Endothelial cell of umbilical vein (primary cell): ENCODE results near the gene SLC2A11. TPM values are rescaled to one million over a fixed set of nuclear protein-coding genes. Genes with fewer than 3 reads are reported as not detected.

Experiments
- BruUV-seq: library from RNA; stranded (reverse); fragments of 400-500 nt; replicated peaks from 2 replicates; lab custom pipeline; 2021; lab: Mats Ljungman, UMichigan
- CTCF ChIA-PET: fragments of 300-600, 350-600 bp; sonication (Branson Sonifier 250); formaldehyde crosslinking; loops from one replicate; lab custom pipeline; 2021; ENCODE audit warnings: antibody characterized with exemption, inconsistent platforms; lab: Charles Lee
- POLR2A ChIA-PET: fragments of 300-600, 350-600 bp; sonication (Branson Sonifier 250); formaldehyde crosslinking; loops from one replicate; lab custom pipeline; 2021; ENCODE audit warnings: antibody characterized with exemption, inconsistent platforms; lab: Charles Lee
- DNase-seq: peaks from one replicate; pipeline ENCODE4 v3.0.0-alpha.2; 2011; ENCODE audit warnings: low read depth, low spot score
- FAIRE-seq: peaks from 2 replicates; lab custom pipeline; 2011; peaks lifted over from hg19 to GRCh38; lab: Jason Lieb, UNC
- H2AFZ ChIP-seq: 2 replicates; pipeline ENCODE4 v1.6.0; 2012; ENCODE audit warnings: low read depth, low read length, control low read depth, inconsistent platforms
- H3K27ac ChIP-seq: 2 replicates; pipeline ENCODE4 v1.5.1; 2011; ENCODE audit warnings: low read depth, mild to moderate bottlenecking, control low read depth, low read length, moderate library complexity; ENCODE audit not compliant: insufficient read depth
- H3K27me3 ChIP-seq, 2 experiments: 2 replicates each; pipeline versions ENCODE4 v1.6.0 to v1.6.1; 2011; ENCODE audit warnings: low read length in 2 of 2, mixed read lengths in 1 of 2; ENCODE audit not compliant: control insufficient read depth in 2 of 2, insufficient read depth in 2 of 2
- H3K36me3 ChIP-seq, 2 experiments: 2 replicates in 1 of 2; 3 replicates in 1 of 2; pipeline ENCODE4 v1.5.1; 2011; ENCODE audit warnings: low read length in 2 of 2, mild to moderate bottlenecking in 1 of 2, moderate library complexity in 1 of 2; ENCODE audit not compliant: control insufficient read depth in 2 of 2, insufficient read depth in 2 of 2; ENCODE audit errors: extremely low read depth in 1 of 2
- H3K4me1 ChIP-seq: 3 replicates; pipeline ENCODE4 v1.5.1; 2011; ENCODE audit warnings: mild to moderate bottlenecking, low read length; ENCODE audit not compliant: control insufficient read depth, insufficient read depth; ENCODE audit errors: extremely low read depth
- H3K4me2 ChIP-seq: 2 replicates; pipeline ENCODE4 v1.6.1; 2011; ENCODE audit warnings: low read length, control low read depth, mixed read lengths; ENCODE audit not compliant: insufficient read depth
- H3K4me3 ChIP-seq, 3 experiments: fragments of 200-600 bp in 1 of 3; sonication (generic), shearing (Covaris generic) in 1 of 3; replicated peaks in 1 of 3; 2 replicates each; pipeline ENCODE4 v1.5.1; 2011 to 2016; ENCODE audit warnings: control low read depth in 3 of 3, low read length in 3 of 3, mild to moderate bottlenecking in 2 of 3, inconsistent platforms in 1 of 3, low read depth in 1 of 3, moderate library complexity in 1 of 3; ENCODE audit not compliant: insufficient read depth in 1 of 3
- H3K79me2 ChIP-seq: 2 replicates; pipeline ENCODE4 v1.6.0; 2012; ENCODE audit warnings: low read length, inconsistent platforms; ENCODE audit not compliant: control insufficient read depth, insufficient read depth
- H3K9ac ChIP-seq: replicated peaks from 2 replicates; pipeline ENCODE3; 2011; ENCODE audit warnings: low read length, control low read depth; ENCODE audit not compliant: insufficient read depth; ENCODE audit errors: extremely low read depth
- H3K9me1 ChIP-seq: replicated peaks from 3 replicates; pipeline ENCODE4 v1.6.0; 2011; ENCODE audit warnings: mild to moderate bottlenecking, low read length; ENCODE audit not compliant: control insufficient read depth, insufficient read depth; ENCODE audit errors: extremely low read depth
- H3K9me3 ChIP-seq: replicated peaks from 2 replicates; pipeline ENCODE4 v1.5.1; 2012; ENCODE audit warnings: low read length, inconsistent platforms; ENCODE audit not compliant: control insufficient read depth, insufficient read depth
- H4K20me1 ChIP-seq: replicated peaks from 2 replicates; pipeline ENCODE3; 2011; ENCODE audit warnings: mild to moderate bottlenecking, low read length; ENCODE audit not compliant: control insufficient read depth, insufficient read depth; ENCODE audit errors: extremely low read depth
- EZH2 ChIP-seq: IDR thresholded peaks from 2 replicates; pipeline ENCODE4 v1.6.1; 2012; ENCODE audit warnings: borderline replicate concordance, low read depth, mild to moderate bottlenecking, moderate library complexity, low read length, inconsistent platforms; ENCODE audit not compliant: severe bottlenecking
- FOS ChIP-seq: IDR thresholded peaks from 2 replicates; pipeline ENCODE4 v1.6.1; 2011; ENCODE audit warnings: mild to moderate bottlenecking, low read length, moderate library complexity, borderline replicate concordance; ENCODE audit not compliant: insufficient read depth
- GATA2 ChIP-seq: IDR thresholded peaks from 2 replicates; pipeline ENCODE4 v1.7.0; 2011; ENCODE audit warnings: low read depth, mild to moderate bottlenecking, moderate library complexity, mixed read lengths, low read length; ENCODE audit not compliant: insufficient read length, insufficient read depth
- JUN ChIP-seq: IDR thresholded peaks from 2 replicates; pipeline ENCODE4 v1.6.1; 2011; ENCODE audit warnings: borderline replicate concordance, low read depth; ENCODE audit not compliant: insufficient read length, insufficient read depth
- MYC ChIP-seq: IDR thresholded peaks from one replicate; pipeline ENCODE4 v1.6.1; 2011; ENCODE audit warnings: mild to moderate bottlenecking, low read depth, low read length
- POLR2A ChIP-seq: IDR thresholded peaks from 2 replicates; pipeline ENCODE4 v1.6.1; 2012; ENCODE audit warnings: low read depth, mild to moderate bottlenecking, control low read depth, low read length
- POLR2AphosphoS5 ChIP-seq: IDR thresholded peaks from 2 replicates; pipeline ENCODE4 v1.6.1; 2012; ENCODE audit warnings: low read depth, mild to moderate bottlenecking, control low read depth, low read length, moderate library complexity; ENCODE audit not compliant: insufficient read depth
- dilution Hi-C: fragments of 300-500 bp; cut with MboI; formaldehyde crosslinking; loops from one replicate; pipeline ENCODE4 v1.15.0; 2019; ENCODE audit warnings: low sequenced_read_pairs; ENCODE audit not compliant: extremely low pct_ligation_motif_present
- intact Hi-C: fragments of 100-400 bp; cut with micrococcal nuclease; formaldehyde crosslinking; loops from one replicate; pipeline ENCODE4 v1.10.0; 2022
- polyA plus RNA-seq, 4 experiments: library from polyadenylated mRNA; depleted of rRNA in 3 of 4; stranded (reverse) in 3 of 4; unstranded in 1 of 4; fragments of >200 nt; gene quantifications; 2 replicates each; pipeline versions ENCODE4 v1.2.1 to v1.2.3, GENCODE V29; 2011 to 2012; ENCODE audit warnings: missing spikeins in 1 of 4
- total RNA-seq: library from RNA; stranded (reverse); gene quantifications from 2 replicates; pipeline ENCODE4 v1.2.3, GENCODE V29; 2021
- TF ChIP-seq, protein P1 (sequence below): IDR thresholded peaks from 2 replicates; pipeline ENCODE4 v1.6.1; 2011; ENCODE audit not compliant: insufficient read depth, insufficient read length
- TF ChIP-seq, protein P2 (sequence below), 2 donors: IDR thresholded peaks; 1 replicate in 1 of 2; 2 replicates in 1 of 2; pipeline ENCODE4 v1.5.1; 2011; ENCODE audit warnings: low read length in 2 of 2, mild to moderate bottlenecking in 2 of 2, moderate library complexity in 2 of 2, control low read depth in 1 of 2, inconsistent platforms in 1 of 2, low read depth in 1 of 2; ENCODE audit not compliant: insufficient read depth in 1 of 2; ENCODE audit errors: extremely low read depth in 1 of 2

SLC2A11 gene
- total and polyA plus RNA-seq, 2 donors (not counting 3 experiments of a cell fraction or from before 2014, with no cell fraction given) = 4.2 to 4.6 TPM

DNA sequence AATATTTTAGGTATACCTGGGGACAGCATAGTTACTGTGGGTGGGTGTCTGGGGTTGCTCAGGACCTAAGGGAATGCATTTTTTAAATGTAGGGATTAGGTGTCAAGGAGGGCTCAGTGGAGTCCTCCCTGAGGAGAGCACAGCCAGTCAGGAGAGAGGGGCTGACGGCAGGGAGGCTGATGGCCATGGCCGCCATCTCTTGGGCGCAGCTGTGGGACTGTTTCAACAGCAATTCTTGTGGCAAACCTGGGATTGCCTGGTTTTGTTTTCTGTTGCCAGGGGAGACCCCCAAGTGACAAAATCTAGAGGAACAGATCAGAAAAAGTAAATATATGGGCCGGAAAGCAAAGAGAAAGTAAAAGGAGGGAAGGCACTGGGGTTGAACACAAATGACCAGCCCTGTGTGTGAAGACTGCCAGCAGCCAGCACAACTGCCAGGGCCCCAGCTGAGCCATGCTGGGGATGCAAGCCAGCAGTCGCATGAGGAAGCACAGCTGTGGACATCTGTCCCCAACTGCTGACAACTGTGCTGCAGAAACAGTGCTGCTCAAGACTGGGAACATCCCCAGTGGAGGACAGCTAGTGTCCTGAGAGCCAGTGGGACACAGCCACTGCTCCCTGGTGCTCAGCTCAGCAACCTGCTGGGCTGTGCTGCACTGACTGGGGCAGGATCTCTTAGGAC lies 47.0 kb downstream of the SLC2A11 start:
- no peaks in the 10 kb centered on the region for H3K79me2 ChIP-seq
- ChIA-PET CTCF (interaction anchor here (0.9 kb wide), 1 partner anchor 11 kb away, joined by 3 read pairs; the partner anchor contains the start of gene MIF), POLR2A (no interaction called here)
- H4K20me1 ChIP-seq = no peaks in the 10 kb centered on the region
- H2AFZ ChIP-seq = no peak overlapping the region
- no peaks in the 10 kb centered on the region for H3K9me1 ChIP-seq
- no peaks in the 10 kb centered on the region for H3K4me1 ChIP-seq
- no peak overlapping the region for H3K9ac ChIP-seq
- no peak for FAIRE-seq
- peaks cover 3 to 9% of the 10 kb centered on the region in 2 experiments for H3K27me3 ChIP-seq
- TF ChIP-seq, protein P1, sequence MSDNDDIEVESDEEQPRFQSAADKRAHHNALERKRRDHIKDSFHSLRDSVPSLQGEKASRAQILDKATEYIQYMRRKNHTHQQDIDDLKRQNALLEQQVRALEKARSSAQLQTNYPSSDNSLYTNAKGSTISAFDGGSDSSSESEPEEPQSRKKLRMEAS = no peak
- TF ChIP-seq, protein P2, sequence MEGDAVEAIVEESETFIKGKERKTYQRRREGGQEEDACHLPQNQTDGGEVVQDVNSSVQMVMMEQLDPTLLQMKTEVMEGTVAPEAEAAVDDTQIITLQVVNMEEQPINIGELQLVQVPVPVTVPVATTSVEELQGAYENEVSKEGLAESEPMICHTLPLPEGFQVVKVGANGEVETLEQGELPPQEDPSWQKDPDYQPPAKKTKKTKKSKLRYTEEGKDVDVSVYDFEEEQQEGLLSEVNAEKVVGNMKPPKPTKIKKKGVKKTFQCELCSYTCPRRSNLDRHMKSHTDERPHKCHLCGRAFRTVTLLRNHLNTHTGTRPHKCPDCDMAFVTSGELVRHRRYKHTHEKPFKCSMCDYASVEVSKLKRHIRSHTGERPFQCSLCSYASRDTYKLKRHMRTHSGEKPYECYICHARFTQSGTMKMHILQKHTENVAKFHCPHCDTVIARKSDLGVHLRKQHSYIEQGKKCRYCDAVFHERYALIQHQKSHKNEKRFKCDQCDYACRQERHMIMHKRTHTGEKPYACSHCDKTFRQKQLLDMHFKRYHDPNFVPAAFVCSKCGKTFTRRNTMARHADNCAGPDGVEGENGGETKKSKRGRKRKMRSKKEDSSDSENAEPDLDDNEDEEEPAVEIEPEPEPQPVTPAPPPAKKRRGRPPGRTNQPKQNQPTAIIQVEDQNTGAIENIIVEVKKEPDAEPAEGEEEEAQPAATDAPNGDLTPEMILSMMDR (IDR thresholded peaks at IDR 0.05; ENCODE audit: extremely low read depth in 1 of 2, insufficient read depth in 1 of 2, low read depth in 1 of 2, low read length in 2 of 2) = no peak
- TF ChIP-seq MYC (no peak), POLR2A (no peak), JUN (no peak), EZH2 (no peak), FOS (no peak), GATA2 (no peak), POLR2AphosphoS5 (no peak)
- DNase-seq = no peak
- no peaks in the 10 kb centered on the region for H3K36me3 ChIP-seq
- dilution Hi-C loops (no loop called here), intact Hi-C loops (no loop called here)
- no peak overlapping the region for H3K4me3 ChIP-seq
- H3K9me3 ChIP-seq = no peaks in the 10 kb centered on the region
- no TSS peak for BruUV-seq
- no peak overlapping the region for H3K27ac ChIP-seq
- no peak overlapping the region for H3K4me2 ChIP-seq
